HG03460 (cell line): ENCODE results near the gene TMEM248.
"Not testable (repeated sequence)": the region's sequence is repeated elsewhere in the genome, so short reads cannot be mapped to it uniquely, and the experiment has no call there.

ENCODE experiments used
- ATAC-seq: cut with Tn5 transposase; IDR thresholded peaks from one replicate; pipeline ENCODE4 v1.9.1; 2021; ENCODE audit not compliant: unreplicated experiment

The TMEM248 gene

GRCh38 chr7:66995050-66995776, 74.2 kb downstream of the TMEM248 start, which contains the start of gene SBDS:
Gene SBDS (minus strand): TSS chr7:66995586. CDS start chr7:66995417, 169 bp downstream.
- ATAC-seq: peak; percentile 56

GRCh38 chr7:66996444-66997191, 75.6 kb downstream of the TMEM248 start, which contains the start of gene TYW1:
Gene TYW1 (plus strand): TSS chr7:66996833. CDS start chr7:66996979, 146 bp downstream.
- peak; percentile 82 for ATAC-seq

DNA sequence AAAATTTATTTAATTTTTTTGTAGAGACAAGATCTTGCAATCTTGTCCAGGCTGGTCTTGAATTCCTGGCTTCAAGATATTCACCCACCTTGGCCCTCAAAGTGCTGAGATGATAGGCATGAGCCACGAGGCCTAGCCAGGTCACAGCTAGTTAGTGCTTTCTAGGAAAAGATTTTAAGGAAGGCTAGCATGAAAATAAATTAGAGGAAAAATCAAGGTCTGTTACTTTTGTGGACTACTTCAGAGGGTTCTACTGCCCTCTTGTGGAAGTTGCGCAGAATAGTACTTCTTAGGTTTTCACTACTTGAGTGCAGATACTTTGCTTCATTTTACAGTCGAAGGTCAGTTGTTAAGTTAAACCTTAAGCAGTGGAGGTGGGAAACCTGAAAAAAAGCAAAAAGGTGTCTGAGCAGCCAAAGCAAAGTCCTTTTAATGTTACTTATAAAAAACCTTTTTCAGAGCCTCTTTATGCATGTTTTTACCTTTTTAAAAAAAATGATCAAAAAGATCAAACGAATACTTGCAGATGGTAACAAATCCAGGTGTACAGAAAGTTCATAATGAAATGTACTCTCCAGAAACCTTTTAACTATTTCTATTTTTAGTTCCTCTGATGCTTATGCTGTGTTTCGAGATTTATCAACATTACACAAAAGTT, 79.7 kb downstream of the TMEM248 start:
- ATAC-seq: not testable (repeated sequence)

GRCh38 chr7:67004145-67004544, 83.1 kb downstream of the TMEM248 start:
- not testable (repeated sequence) for ATAC-seq

- no peak for ATAC-seq
Measured at GRCh38 chr7:67006965-67007364, 85.9 kb downstream of the TMEM248 start.
